ENCODE data around the gene SRRM5. TPM values are rescaled to one million over a fixed set of nuclear protein-coding genes. Genes with fewer than 3 reads are reported as not detected.

The SRRM5 gene, protein sequence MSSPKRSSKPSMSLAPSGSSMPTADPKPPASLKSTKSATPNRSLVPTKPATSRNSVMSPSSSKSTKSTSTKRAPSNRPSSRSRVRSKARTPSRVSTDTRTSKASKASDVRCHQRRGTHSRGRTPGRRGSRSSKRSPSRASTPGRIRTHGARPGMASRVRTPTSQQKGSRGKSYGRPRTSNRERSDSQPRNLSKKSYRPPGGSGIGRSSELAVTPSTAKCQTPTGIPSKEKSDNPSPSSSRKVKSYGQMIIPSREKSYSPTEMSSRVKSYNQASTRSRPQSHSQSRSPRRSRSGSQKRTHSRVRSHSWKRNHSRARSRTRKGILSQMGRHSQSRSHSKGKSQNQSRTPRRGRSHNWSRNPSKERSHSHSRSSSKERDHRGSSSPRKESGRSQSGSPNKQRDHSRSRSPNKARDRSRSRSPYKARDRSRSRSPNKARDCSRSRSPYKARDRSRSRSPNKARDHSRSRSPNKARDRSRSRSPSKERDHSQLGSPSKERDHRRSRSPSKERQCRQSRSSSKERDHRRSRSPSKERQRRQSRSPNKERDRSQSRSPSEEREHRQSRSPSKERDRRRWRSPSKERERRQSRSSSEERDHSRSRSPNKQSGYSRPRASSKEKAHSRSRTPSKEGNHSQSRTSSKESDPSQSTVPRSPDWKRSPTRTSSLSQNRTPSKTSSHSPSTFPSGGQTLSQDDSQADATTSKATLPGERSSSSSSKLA
- total RNA-seq: under 1 TPM; 0.50 to 0.79 TPM

DNA sequence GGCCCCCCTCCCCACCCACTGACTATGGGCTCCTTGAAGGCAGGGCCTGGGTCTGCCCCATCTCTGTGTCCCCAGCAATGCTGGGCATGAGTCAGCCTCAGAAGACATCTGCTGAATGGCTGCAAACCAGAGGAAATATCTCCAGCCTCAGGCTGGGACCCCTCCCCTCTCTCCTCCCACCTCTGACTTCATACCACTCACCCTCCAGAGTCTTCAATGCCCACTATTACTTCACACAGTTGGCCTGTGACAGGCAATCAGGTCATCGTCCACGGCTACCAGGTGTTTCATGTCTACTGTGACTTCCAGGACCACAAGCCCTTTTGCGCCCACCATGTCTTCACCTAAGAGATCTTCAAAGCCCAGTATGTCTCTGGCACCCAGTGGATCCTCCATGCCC lies at the start of gene SRRM5:
Gene SRRM5, plus strand, starts transcription at position 301 of the 400 bp plus-strand sequence. Its CDS starts 34 bp downstream, at position 335.
- H3K27ac Mint-ChIP-seq: no peak within 1 kb of the TSS
- ChIA-PET CTCF (no interaction called here), POLR2A (no interaction called here)
- DNase-seq: no peak
- H3K4me3 Mint-ChIP-seq: no peak within 1 kb of the TSS
- no peaks in the 10 kb centered on the region for H3K27me3 Mint-ChIP-seq
- H3K4me1 Mint-ChIP-seq: peaks cover 3% of the 10 kb centered on the region
- peaks cover 21% of the 10 kb centered on the region for H3K36me3 Mint-ChIP-seq (ENCODE audit: low read depth)
- H3K9me3 Mint-ChIP-seq: no peaks in the 10 kb centered on the region

- no peaks in the 10 kb centered on the region for H3K9me3 Mint-ChIP-seq
- DNase-seq: no peak
- H3K4me3 Mint-ChIP-seq: peak overlapping the region; percentile 62
- POLR2A ChIA-PET: no interaction called here
- H3K27me3 Mint-ChIP-seq: no peaks in the 10 kb centered on the region
- peaks cover 32% of the 10 kb centered on the region for H3K36me3 Mint-ChIP-seq (ENCODE audit: low read depth)
- peak overlapping the region; percentile 97 for H3K27ac Mint-ChIP-seq
- CTCF ChIA-PET: interaction anchor here (0.6 to 1.0 kb wide), 2 partner anchors 13 to 32 kb away, joined by 3 to 5 read pairs; partner anchors contain the start of gene XRCC1
- peaks cover 49% of the 10 kb centered on the region for H3K4me1 Mint-ChIP-seq
These were observed 49.6 kb upstream of the SRRM5 start for GRCh38 chr19:43562226-43562697.

DNA sequence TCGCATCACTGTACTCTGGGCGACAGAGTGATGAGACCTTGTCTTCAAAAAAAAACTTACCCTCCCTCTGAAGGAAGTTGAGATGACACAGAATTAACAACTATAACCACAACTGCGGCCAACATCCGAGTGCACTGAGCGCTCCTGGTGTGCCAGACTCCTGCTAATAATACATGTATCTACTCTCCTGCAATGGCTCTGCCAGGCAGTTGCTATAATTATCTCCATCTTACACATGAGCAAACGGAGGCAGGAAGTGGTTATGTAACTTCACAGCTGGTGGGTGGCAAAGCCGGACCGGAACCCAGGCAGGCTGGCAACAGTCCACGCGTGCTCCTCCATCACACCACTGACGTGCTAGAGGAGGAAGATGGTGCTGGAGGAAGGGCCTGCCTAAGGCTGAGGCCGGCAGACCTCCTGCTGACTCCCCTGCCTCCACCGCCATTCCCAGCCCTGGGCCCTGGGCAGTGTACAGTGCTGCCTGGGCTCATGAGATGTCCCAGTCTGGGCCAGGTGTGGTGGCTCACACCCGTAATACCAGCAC lies 49.1 kb upstream of the SRRM5 start:
- H3K4me3 Mint-ChIP-seq: peak overlapping the region; percentile 62
- peaks cover 49% of the 10 kb centered on the region for H3K4me1 Mint-ChIP-seq
- no peaks in the 10 kb centered on the region for H3K9me3 Mint-ChIP-seq
- ChIA-PET CTCF (interaction anchor here (1.0 to 1.4 kb wide), 2 partner anchors 12 to 34 kb away, joined by 3 read pairs; partner anchors contain the start of genes IRGQ, XRCC1 and ZNF576), POLR2A (no interaction called here)
- peak; percentile 75 for DNase-seq
- peak overlapping the region; percentile 97 for H3K27ac Mint-ChIP-seq
- H3K27me3 Mint-ChIP-seq: no peaks in the 10 kb centered on the region
- peaks cover 29% of the 10 kb centered on the region for H3K36me3 Mint-ChIP-seq (ENCODE audit: low read depth)

DNA sequence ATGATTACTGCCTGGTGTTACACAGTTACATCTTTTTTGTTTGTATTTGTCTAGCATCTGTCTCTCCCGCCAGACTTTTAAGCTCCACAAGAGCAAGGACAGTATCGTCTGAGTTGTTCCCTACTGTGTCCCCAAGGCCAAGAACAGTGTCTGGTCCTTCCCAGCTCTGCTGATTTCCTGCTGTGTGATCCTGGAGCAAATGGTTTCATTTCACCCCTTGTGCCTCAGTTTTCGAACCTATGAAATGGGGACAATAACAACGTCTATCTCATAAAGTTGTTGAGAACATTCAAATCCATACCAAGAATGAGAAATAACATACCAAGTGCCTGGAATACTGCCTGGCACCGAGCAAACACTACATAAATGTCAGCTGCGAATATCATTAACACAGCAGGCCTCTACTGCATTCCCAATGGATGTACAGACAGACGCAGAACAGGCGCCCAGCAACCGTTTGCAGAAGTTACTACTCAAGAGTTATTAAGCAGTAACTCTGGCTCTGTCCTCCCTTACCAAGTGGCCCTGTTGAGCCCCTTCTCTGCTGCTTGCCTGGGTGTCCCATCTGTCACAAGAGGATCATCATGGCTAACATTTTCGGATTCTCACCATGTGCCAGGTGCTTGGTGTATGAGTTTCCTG lies 48.0 kb upstream of the SRRM5 start:
- Mint-ChIP-seq H3K27ac (peak overlapping the region; percentile 97), H3K4me3 (no peak overlapping the region), H3K9me3 (no peaks in the 10 kb centered on the region), H3K27me3 (no peaks in the 10 kb centered on the region), H3K36me3 (ENCODE audit: low read depth) (peaks cover 29% of the 10 kb centered on the region), H3K4me1 (peaks cover 49% of the 10 kb centered on the region)
- no peak for DNase-seq
- CTCF ChIA-PET: interaction anchor here (1.1 to 1.4 kb wide), 2 partner anchors 9 to 32 kb away, joined by 3 read pairs; partner anchors contain the start of genes IRGQ and ZNF576
- POLR2A ChIA-PET: no interaction called here

DNA sequence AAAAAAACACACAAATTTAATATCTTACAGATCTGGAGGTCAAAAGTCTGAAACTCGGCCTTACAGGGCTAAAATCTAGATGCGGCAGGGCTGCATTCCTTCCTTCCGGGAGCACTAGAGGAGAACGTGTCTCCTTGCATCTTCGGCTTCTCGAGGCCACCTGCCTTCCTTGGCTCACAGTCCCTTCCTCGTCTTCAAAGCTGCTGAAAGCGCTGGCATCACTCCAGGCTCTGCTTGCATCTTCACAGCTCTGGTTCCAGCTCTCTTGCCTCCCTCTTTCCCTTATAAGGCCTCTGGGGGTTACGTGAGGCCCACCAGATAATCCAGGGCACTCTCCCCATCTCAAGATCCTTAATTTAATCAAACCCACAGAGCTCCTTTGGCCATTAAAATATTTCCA lies 47.1 kb upstream of the SRRM5 start:
- Mint-ChIP-seq H3K9me3 (no peaks in the 10 kb centered on the region), H3K4me3 (no peak overlapping the region), H3K27me3 (no peaks in the 10 kb centered on the region), H3K27ac (peak overlapping the region; percentile 41), H3K4me1 (peaks cover 49% of the 10 kb centered on the region), H3K36me3 (ENCODE audit: low read depth) (peaks cover 28% of the 10 kb centered on the region)
- ChIA-PET POLR2A (no interaction called here), CTCF (interaction anchor here (0.5 to 1.4 kb wide), 4 partner anchors 8 to 201 kb away, joined by 4 to 10 read pairs (median 4); no protein-coding TSS in a partner anchor)
- no peak for DNase-seq

GRCh38 chr19:43569657-43570056 lies 42.2 kb upstream of the SRRM5 start:
- ChIA-PET POLR2A (interaction anchor here (0.6 kb wide), 1 partner anchor 41 kb away, joined by 3 read pairs; no protein-coding TSS in a partner anchor), CTCF (interaction anchor here (0.7 to 2.8 kb wide), 5 partner anchors 9 to 25 kb away, joined by 3 to 12 read pairs (median 5); no protein-coding TSS in a partner anchor)
- DNase-seq: no peak
- Mint-ChIP-seq H3K36me3 (ENCODE audit: low read depth) (peaks cover 13% of the 10 kb centered on the region), H3K27ac (no peak overlapping the region), H3K27me3 (no peaks in the 10 kb centered on the region), H3K9me3 (no peaks in the 10 kb centered on the region), H3K4me1 (peaks cover 27% of the 10 kb centered on the region), H3K4me3 (no peak overlapping the region)

DNA sequence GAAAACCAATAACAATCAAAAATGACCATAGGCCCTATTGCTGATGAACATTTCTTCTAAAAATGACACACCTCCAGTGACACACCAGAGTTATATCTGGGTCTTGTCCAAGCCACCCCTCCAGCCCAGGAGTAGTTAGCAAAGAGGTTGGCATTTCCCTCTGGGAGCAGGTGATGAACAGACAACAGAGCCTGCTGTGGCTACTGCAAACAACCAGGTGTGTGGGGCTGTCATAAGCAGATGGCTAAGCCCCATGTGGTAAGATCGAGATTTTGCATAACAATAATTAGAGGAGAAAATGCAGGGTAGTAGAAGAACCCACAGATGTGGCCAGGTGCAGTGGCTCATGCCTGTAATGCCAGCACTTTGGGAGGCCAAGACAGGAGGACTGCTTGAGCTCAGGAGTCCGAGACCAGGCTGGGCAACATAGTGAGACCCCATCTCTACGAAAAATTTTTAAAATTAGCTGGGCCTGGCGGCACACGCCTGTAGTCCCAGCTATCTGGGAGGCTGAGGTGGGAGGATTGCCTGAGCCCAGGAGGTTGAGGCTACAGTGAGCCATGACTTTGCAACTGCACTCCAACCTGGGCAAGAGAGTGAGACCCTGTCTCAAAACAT lies 41.6 kb upstream of the SRRM5 start:
- Mint-ChIP-seq H3K27me3 (no peaks in the 10 kb centered on the region), H3K4me3 (no peak overlapping the region), H3K9me3 (no peaks in the 10 kb centered on the region), H3K27ac (no peak overlapping the region), H3K4me1 (peaks cover 26% of the 10 kb centered on the region), H3K36me3 (ENCODE audit: low read depth) (peaks cover 10% of the 10 kb centered on the region)
- no peak for DNase-seq
- ChIA-PET CTCF (interaction anchor here (0.7 to 2.8 kb wide), 5 partner anchors 10 to 24 kb away, joined by 3 to 12 read pairs (median 5); no protein-coding TSS in a partner anchor), POLR2A (no interaction called here)

- CTCF ChIA-PET: interaction anchor here (0.9 to 2.8 kb wide), 3 partner anchors 17 to 22 kb away, joined by 5 to 12 read pairs (median 7); no protein-coding TSS in a partner anchor
- Mint-ChIP-seq H3K27me3 (no peaks in the 10 kb centered on the region), H3K9me3 (no peaks in the 10 kb centered on the region), H3K27ac (no peak overlapping the region), H3K4me1 (peaks cover 36% of the 10 kb centered on the region), H3K4me3 (no peak overlapping the region), H3K36me3 (ENCODE audit: low read depth) (peaks cover 9% of the 10 kb centered on the region)
- DNase-seq: no peak
- POLR2A ChIA-PET: no interaction called here
These were observed 39.7 kb upstream of the SRRM5 start for GRCh38 chr19:43572171-43572588.

DNA sequence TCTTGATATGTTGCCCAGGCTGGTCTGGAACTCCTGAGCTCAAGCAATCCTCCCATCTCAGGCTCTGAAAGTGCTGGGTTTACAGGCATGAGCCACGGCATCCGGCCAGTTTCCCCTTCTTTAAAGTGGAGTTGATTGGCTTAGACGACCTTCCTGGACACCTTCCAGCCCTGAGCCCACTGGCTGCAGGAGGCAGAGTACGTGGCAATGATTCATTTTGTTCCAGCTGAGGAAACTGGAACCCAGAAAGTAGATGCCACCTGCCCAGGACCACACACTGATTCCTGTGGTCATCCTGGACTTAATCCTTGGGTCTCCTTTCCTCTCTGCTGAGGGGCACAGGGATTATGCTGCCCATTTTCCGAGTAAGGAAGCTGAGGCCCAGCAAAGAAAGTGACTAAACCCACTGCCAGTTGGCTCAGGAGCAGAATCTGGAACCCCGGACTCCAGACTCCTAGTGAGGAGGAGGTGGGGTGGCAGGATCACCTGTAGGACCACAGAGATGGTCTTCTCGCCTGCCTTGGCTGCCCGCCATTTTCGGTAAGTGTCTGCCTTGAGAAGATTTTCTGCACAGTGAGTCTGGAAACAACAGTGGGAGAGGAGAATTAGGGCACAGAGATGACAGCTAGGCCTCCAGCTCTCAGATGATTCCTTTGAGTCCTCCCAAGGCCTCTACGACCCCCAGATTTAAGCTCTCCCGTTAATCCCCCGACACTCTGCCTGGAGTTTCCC lies 37.3 kb upstream of the SRRM5 start:
- CTCF ChIA-PET: interaction anchor here (1.0 to 2.3 kb wide), 6 partner anchors 9 to 128 kb away, joined by 3 to 7 read pairs (median 5); no protein-coding TSS in a partner anchor
- DNase-seq: no peak
- Mint-ChIP-seq H3K27me3 (no peaks in the 10 kb centered on the region), H3K9me3 (no peaks in the 10 kb centered on the region), H3K4me1 (peaks cover 44% of the 10 kb centered on the region), H3K27ac (peak overlapping the region; percentile 94), H3K4me3 (peak overlapping the region; percentile 96), H3K36me3 (ENCODE audit: low read depth) (peaks cover 7% of the 10 kb centered on the region)
- POLR2A ChIA-PET: no interaction called here

DNA sequence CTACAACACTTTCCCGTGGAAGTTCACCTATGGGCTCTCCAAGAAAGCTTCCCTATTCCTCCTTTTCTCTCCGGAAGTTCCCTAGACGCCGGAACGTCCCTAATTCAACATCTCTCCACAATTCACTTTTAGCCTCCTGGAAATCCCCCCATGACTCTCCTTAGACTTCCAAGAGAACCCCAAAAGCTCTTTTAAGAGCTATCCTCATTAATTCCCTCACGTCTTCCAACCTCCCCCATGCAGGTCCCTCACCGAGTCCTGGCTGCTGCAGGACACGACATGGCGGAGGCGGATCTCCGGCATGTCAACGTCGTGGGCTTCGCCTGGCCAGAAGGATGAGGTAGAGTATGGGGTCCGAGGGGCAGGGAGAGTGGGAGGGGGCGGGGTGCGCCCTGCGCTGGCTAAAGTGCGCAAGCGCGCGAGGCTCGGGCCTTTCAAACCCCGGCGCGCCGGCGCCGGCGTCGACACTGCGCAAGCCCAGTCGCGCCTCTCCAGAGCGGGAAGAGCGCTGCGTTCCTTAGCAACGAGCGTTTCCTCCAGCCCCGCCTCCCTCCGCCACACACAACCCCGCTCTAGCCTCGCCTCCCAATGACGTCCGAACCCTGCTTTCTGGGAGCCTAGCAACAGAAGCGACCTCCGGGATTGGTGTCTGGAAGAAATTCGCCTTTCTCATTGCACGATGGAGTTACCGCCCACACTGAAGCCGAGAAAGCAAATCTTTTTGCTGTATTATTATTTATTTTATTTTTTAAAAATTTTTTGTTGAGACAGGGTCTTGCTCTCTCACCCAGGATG lies 36.5 kb upstream of the SRRM5 start, which contains the start of the genes PINLYP and XRCC1:
Gene PINLYP, plus strand, starts transcription at position 646 of the 795 bp plus-strand sequence. CDS start 1,391 bp downstream, outside the sequence.
Gene XRCC1, minus strand, starts transcription at position 372 of the 795 bp plus-strand sequence. Its CDS starts 69 bp downstream, at position 303.
- Mint-ChIP-seq H3K4me1 (peaks cover 47% of the 10 kb centered on the region), H3K27ac (peak within 1 kb of the TSS; percentile 94), H3K4me3 (peak within 1 kb of the TSS; percentile 96), H3K36me3 (ENCODE audit: low read depth) (peaks cover 2% of the 10 kb centered on the region), H3K27me3 (no peaks in the 10 kb centered on the region), H3K9me3 (no peaks in the 10 kb centered on the region)
- POLR2A ChIA-PET: no interaction called here
- CTCF ChIA-PET: interaction anchor here (1.0 to 2.3 kb wide), 5 partner anchors 10 to 129 kb away, joined by 3 to 5 read pairs (median 5); no protein-coding TSS in a partner anchor
- peak; percentile 99 for DNase-seq
